T-helper 1 cell treated with Interleukin-12 subunit alpha and Interleukin-12 subunit beta and Interleukin-4 antibody, amounts not matched to agents 30 ng/mL and 1 ng/mL, for 36 hours (primary cell): ENCODE measurements around the gene CHCHD10. TPM values are rescaled to one million over a fixed set of nuclear protein-coding genes. Genes with fewer than 3 reads are reported as not detected.
"Not testable (repeated sequence)": the region's sequence is repeated elsewhere in the genome, so short reads cannot be mapped to it uniquely, and the experiment has no call there.

ENCODE experiments used
- intact Hi-C: fragments of 100-400 bp; cut with micrococcal nuclease; formaldehyde crosslinking; loops from one replicate; pipeline ENCODE4 v1.15.1; 2024
- total RNA-seq: library from RNA; stranded (reverse); gene quantifications from 2 replicates; pipeline ENCODE4 v1.2.3, GENCODE V29; 2022

The CHCHD10 gene
- total RNA-seq, 1 donor from 2014 or later, result 44.5 TPM

DNA sequence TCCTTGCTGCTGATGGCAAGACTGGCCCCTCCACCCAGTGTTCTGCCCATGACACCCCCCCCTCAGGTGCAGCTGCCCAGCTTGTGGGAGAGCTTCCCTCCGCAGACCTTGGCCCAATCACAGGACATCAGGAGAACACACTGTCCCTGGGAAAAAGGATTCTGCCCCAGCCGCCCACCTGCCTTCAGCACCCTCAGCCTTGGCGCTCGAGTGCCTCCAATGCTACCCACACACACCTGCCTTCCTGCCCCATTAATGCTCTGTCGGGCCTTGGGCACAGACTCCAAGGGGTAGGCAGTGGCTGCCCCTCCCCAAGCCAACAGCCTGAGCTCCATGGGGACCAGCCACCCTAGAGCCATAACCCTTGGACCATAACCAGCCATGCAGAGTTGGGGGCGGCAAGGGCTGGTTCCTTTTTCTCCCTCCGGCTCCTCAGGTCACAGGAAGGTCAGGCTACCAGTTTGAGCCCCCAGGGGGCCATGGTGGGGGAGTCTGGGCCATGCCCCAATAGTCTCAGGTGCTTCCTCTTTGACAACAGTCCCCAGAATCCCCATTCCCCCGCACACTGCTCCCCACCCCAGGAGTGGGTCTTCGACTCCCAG lies 15.6 kb downstream of the CHCHD10 start:
- intact Hi-C loops, result loop anchor here (10.0 kb wide), 1 partner anchor 217 kb away; no protein-coding TSS in a partner anchor

DNA sequence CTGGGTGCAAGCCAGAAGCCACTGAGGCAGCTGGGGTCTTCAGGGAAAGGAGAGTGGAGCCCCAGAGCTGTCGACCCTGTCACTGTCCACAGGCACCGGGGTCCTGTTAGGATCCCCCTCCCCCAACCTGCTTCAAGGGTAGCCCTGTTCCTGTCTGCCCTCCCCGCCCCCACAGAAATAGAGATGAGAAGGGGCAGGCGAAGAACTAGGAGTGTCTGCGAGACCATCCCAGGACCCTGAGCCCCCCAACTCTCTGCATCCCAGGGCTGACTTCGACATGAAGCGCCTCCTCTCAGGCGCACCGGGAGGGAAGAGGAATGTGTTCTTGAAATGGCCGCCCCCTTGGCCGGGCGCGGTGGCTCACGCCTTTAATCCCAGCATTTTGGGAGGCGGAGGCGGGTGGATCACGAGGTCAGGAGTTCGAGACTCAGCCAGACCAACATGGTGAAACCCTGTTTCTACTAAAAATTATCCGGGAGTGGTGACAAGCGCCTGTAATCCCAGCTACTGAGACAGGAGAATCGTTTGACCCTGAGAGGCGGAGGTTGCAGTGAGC lies 16.3 kb downstream of the CHCHD10 start:
- intact Hi-C loops, result loop anchor here (1.0 to 10.0 kb wide), 8 partner anchors 17 to 217 kb away; partner anchors contain the start of genes DERL3, MIF and MMP11

- intact Hi-C loops, result loop anchor here (1.0 to 10.0 kb wide), 8 partner anchors 17 to 216 kb away; partner anchors contain the start of genes DERL3, MIF and MMP11
These were observed 16.9 kb downstream of the CHCHD10 start, which contains the start of gene ZNF70 for GRCh38 chr22:23750714-23751440. TSS of gene ZNF70 (minus strand) at chr22:23751112. CDS start at chr22:23745140, 5,972 bp downstream.

DNA sequence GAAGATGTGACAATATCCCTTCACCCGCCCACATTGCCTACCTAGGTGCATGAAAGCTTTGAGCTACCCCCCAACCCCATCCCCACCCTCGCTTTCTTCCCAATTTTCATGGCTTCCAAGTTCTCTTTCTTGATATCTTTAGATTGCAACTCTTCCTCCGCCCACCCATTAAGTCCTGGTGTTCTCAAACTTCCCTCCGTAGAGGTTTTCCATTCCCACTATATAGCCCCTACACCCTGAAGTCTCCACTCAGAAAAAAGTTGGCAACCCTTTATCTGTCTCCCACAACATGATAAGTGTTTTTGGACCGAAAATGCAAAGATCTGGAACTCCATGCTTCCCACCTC lies 17.4 kb downstream of the CHCHD10 start:
- intact Hi-C loops, result loop anchor here (10.0 kb wide), 1 partner anchor 216 kb away; no protein-coding TSS in a partner anchor

- intact Hi-C loops, result loop anchor here (10.0 kb wide), 1 partner anchor 215 kb away; no protein-coding TSS in a partner anchor
These were observed 17.9 kb downstream of the CHCHD10 start for GRCh38 chr22:23749841-23750301.

- intact Hi-C loops, result no loop called here
These were observed 22.0 kb downstream of the CHCHD10 start for GRCh38 chr22:23745791-23746190.

DNA sequence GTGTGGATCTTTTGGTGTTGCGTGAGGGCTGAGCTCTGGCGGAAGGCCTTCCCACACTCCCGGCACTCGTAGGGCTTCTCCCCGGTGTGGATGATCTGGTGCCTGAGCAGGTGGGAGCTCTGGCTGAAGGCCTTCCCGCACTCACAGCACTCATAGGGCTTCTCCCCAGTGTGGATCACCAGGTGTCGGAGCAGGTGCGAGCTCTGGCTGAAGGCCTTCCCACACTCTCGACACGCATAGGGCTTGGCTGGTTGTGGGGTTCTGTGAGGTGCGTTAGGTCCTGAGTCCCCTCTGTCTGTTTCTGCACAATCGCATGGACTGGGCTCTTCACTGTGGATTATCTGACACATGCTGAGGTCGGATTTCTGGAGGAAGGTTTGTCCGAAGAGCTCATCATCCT lies 23.3 kb downstream of the CHCHD10 start:
- intact Hi-C loops, result no loop called here

GRCh38 chr22:23744001-23744400 lies 23.8 kb downstream of the CHCHD10 start:
- intact Hi-C loops, result no loop called here

DNA sequence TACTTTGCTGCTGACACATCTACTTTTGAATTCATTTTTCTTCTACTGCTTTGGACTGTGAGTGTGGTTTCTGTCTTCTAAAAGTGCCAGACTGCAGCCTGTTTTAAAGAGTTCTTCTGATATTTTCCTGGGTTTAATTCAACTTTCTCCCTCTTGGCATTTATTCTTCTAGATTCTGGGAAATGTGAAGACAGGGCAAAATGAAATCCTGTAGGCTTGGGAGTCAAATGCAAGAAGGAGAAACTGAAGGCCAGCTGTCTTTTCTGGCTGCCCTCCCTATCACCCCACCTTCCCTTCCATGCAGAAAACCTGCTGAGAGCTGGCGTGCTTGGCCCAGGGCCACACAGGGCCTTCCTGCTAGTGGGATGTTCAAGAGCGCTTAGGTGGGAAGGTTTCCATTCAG lies 24.5 kb downstream of the CHCHD10 start:
- intact Hi-C loops, result no loop called here

DNA sequence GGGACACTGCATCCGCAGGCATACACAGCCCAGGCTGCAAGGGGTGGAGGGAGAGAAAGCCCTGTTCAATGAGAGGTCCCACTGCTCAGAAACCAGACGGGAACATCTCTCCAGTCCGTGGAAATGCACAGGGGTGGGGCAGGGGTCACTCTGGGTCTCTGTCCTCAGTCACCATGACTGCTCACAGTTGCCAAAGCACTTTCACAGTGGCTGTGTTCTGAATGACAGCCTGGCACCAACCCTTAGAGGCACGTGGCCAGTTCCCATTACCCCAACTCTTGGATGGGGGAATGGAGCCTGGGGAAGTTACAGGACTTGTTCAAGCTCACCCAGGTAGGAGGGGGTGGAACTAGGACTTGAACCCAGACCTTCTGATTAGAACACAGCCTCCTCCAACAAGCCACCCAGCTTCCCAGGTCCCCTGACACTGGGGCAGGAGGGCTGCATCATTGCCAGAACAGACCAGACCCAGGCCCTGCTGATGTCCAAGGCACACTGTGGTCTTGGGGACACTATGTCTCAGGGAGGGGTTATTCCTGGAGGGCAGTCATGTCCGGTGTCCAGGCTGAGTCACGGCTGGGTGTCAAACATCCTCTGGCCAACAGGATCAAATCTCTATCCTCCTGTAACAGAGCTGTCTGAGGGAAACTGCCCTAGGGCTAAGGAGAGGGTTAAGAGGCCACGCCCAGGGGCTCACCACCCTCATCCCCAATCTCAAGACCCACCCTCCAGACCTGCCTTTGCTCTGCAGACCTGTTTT lies 25.1 kb downstream of the CHCHD10 start:
- intact Hi-C loops, result no loop called here

DNA sequence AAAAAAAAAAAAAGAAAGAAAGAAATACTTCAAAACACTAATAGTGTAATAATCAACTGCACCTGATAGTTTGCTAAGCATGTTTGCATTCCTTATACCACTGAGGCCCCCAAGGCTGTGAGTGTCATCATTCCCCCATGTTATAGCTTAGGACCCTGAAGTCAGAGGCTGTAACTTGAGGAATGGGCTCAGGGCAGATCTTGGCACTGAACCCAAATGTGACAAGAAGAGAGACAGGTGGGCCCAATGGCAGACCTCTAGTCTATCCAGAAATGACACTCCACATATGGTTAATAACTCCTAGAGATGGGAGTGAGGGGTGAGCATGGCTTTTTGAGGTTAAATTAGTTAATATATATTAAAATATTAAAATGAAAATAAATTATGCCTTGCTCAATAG lies 30.1 kb downstream of the CHCHD10 start:
- intact Hi-C loops, result no loop called here

GRCh38 chr22:23728108-23728507 lies 39.7 kb downstream of the CHCHD10 start:
- intact Hi-C loops, result not testable (repeated sequence)

DNA sequence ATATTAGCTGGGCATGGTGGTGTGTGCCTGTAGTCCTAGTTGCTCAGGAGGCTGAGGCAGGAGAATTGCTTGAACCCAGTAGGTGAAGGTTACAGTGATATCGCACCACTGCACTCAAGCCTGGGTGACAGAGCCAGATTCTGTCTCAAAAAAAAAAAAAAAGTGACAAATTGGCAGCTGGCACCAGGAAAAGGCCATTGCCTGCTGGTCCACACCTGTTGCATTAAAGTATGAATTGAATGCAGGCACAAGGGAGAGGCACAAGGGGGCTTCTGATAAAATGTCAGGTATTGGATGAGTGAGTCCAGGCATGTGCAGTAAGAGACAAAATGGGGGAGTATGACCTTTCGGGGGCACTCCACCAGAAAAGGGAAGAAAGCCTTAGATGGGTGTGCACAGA lies 45.0 kb downstream of the CHCHD10 start:
- intact Hi-C loops, result no loop called here

DNA sequence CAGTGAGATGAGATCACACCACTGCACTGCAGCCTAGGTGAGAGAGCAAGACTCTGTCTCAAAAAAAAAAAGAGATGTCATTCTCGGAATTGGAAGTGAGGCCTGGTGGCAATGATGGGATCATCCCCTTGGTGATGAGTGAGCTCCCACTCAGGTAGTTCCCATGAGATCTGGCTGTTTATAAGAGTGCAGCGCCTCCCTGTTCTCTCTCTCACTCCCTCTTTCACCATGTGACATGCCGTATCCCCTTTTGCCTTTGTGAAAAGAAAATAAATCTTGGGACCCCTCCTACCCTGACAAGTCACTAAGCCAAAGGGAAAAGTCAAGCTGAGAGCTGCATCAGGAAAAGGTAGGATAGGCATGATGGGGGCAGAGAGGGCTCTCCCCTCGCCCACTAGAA lies 45.6 kb downstream of the CHCHD10 start:
- intact Hi-C loops, result no loop called here

DNA sequence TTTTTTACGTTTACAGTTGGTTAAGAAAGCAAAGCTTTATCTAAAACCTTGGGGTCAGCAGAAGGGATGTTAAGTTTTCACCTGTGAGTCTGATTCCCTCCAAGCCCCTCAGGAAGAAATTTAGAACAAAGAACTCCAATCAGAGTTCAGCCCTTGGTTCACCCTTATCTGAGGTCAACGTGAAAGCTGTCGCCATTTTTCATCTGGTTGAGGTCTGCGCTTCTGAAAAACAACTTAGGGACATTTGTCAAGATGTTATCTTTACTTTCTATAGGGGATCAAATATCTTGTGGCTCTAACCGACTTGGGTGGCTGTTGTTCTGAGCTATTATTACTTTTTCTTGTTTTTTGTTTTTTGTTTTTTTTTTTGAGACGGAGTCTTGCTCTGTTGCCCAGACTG lies 46.9 kb downstream of the CHCHD10 start:
- intact Hi-C loops, result no loop called here

GRCh38 chr22:23718371-23719165 lies 49.2 kb downstream of the CHCHD10 start:
- intact Hi-C loops, result no loop called here

- intact Hi-C loops, result loop anchor here (1.0 to 2.0 kb wide), 8 partner anchors 12 to 177 kb away; partner anchors contain the start of genes CHCHD10, DERL3, MIF and SLC2A11
These were observed 50.7 kb downstream of the CHCHD10 start for GRCh38 chr22:23716811-23717801.
